GM21737 (cell line): ENCODE data around the gene KCTD15.

Experiments used
- ATAC-seq: cut with Tn5 transposase; IDR thresholded peaks from one replicate; pipeline ENCODE4 v1.9.1; 2021; ENCODE audit warnings: mild to moderate bottlenecking, moderate library complexity; ENCODE audit not compliant: unreplicated experiment

KCTD15 gene

DNA sequence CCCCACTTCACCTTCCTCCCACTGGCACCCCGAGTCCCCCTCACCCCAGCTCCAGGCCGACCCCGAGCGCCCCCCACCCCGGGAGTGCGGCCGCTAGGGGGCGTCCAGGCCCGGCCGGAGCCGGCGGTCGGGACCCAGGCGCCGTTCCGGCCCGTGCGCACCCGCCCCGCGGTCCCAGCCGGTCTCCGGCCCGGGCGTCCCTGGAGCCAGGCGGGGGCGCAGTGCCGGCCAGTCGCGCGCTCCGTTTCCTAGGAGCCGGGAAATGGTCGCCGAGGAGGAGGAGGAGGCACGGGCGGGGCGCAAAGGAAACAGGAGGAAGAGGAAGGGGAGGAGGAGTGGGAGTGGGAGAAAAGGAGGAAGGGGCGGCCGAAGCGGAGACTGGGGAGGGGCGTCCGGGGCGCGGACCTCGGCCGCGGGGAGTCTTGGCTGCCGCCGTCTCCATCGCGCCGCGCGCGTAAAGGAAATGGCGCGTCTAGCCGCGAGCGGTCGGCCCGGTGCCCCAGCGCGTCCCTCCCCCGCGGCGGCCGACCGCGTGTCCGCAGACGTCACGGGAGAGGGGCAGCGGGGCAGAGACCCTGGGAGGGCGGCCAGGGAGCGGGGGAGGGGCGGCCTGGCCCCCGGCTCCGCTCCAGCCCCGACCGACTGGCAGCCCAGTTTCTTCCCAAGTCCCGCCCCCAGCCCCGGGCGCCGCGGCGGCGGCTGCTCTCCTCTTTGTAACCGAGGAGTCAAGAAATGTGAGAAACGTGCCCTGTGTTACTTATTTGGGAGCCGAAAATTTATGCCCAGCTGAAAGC lies 1.1 kb upstream of the KCTD15 start:
- no peak for ATAC-seq

GRCh38 chr19:33797802-33798671 lies 1.4 kb downstream of the KCTD15 start:
- ATAC-seq, result no peak

GRCh38 chr19:33798681-33799111 lies 2.0 kb downstream of the KCTD15 start:
- ATAC-seq, result no peak

DNA sequence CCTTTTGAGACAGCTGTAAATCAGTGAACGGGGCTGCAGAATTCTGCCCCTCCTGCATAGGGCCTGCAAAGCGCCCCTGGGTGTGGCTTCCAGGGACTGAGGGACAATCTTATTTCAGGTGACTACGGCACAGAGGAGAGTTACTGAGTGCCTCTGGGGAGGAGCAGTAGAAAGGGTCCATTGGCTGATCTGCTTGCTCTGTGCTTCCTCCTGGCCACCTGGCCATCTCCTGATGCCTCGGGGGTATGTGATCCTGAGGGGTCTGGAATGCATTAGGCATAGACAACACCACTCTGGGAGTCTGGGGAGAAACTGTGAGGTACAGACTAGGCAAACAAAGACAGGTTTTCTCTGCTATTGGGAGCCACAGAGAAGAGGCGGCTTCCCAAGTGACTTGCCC lies 2.8 kb downstream of the KCTD15 start:
- no peak for ATAC-seq

DNA sequence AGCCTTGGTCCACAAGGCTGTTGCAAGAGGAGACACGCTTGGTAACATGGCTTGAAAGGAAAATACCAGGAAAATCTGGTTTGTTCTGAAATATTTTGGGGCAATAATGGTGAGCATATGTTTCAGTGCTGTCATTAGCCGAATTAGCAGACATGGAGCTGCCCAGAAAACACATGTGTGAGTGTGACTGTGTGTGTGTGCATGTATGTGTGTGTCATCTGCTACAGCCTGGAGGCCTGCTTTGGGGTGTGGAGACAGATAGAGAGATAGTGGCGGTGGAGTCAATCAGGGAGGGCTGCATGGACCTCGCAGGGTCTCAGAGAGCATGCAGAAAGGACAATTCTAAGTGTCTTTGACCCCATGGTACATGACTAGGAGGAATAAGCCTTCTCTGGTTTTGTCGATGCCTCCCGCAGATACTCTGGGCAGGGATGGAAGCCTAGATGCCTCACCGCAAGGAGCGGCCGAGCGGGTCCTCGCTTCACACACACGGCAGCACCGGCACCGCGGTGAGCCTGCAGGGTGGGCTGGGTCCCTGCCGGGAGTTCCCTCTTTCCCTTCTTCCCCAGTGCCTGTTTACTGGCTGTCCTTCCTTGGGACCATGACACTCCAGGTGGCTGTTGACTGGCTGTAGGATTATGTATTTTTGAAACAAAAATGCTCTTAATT lies 3.5 kb downstream of the KCTD15 start:
- no peak for ATAC-seq

DNA sequence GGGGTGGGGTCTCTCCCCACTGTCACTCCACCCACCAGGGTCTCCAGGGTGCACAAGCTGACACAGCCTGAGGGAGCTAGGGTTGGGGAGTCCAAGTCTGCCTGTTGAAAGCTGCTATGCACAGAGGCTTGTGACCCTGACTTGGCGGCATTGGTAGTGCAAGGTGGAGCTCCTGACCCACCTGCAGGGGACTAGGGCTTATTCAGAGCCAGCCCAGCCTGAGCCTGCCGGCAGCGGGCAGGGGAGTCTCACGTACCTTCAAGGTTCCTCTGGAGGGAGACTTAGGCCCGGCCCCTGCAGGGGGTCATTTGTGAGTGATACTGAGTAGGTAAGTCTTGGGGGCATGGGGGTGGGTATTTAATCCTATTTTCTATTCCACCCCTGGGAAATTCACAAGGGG lies 4.7 kb downstream of the KCTD15 start:
- ATAC-seq, result no peak

GRCh38 chr19:33802001-33802400 lies 5.3 kb downstream of the KCTD15 start:
- ATAC-seq, result no peak

DNA sequence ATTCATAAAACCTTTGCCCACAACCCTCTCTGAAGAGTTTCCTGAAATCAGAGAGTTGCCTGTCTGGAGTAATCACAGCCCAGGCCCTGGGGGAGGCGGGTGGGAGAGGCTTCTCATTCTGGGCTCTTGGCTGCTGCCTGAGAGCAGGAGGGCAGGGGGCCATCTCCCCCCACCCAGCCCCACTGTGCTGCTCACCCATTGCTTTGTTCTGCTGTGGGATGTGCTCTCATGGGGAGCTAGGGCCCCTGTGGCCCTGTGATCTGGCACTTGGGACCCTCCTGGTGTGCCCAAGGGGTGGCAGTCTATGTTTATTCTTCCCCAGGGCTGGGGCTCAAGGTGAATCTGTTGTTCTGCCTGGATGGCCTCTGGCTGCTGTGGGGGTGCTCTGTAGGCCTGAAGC lies 6.1 kb downstream of the KCTD15 start:
- ATAC-seq, result no peak

GRCh38 chr19:33803383-33803782 lies 6.7 kb downstream of the KCTD15 start:
- ATAC-seq, result no peak

- ATAC-seq, result no peak
Measured at GRCh38 chr19:33804021-33804799, 7.5 kb downstream of the KCTD15 start.

DNA sequence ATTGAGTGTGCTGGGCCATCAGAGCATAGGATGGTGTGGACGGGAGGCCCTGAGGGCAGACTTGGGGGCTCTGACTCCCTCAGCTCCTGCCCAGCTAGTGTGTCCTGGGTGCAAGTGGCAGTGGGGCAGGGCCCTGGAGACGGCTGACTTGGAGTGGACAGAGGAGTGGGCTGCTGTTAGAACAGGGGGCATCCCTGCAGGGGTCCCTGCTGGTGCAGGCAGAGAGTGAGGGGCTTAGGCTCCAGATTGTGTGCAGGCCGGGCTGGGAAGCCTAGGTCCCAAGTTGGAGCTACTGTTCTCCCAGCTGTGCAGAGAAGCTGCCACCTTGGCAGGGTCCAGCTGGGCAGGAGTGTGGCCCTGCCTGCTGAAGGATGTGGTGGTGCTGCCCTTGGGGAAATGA lies 8.6 kb downstream of the KCTD15 start:
- ATAC-seq, result no peak

DNA sequence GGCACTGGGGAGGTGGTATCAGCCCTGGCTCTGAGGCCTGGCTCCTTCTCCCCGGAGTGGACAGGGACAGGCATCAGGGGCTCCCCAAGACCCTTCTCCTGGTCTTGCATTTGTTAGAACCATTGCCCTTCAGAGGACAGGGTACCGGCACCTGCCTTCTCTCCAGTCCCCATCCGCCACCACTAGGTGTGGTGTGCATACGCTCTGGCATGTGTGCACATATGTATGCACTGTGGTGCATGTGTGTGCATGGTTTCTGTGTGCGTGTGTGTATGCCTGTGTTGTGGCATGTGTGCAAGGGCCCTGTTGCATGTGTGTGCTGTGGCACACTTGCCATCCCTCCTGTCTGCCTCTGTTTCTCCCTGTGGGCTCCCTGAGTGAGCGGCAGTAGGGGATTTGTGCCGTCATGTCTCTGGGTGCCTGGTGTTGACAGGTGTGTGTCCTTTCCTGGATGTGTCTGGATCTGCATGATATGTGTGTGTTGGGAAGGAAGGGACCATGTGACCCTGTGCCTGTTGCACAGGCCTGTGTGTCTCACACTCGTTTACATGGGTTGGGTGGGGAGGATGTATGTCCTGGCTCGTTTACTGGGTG lies 9.3 kb downstream of the KCTD15 start:
- no peak for ATAC-seq

DNA sequence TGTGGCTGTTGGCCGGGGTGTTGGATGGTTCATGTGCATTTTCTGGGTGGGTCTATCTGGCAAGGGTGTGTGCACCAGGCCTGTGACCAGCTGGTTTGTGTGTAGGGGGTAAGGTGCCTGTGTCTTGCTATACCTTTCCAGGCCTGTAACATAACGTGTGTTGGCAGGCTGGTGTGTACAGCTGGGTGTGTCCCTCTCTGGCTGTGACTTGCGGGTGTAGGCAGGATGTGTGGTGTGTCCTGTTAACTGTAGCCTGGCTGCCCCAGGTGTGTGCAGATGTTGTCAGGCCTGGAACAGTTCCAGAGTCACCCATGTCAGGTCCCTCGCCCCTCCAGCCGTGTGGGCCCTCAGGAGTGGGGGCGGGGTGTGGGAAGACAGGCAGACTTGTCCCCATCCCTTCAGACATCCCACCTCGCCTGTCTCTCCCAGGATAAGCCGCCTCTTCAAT lies 9.8 kb downstream of the KCTD15 start:
- ATAC-seq, result no peak

DNA sequence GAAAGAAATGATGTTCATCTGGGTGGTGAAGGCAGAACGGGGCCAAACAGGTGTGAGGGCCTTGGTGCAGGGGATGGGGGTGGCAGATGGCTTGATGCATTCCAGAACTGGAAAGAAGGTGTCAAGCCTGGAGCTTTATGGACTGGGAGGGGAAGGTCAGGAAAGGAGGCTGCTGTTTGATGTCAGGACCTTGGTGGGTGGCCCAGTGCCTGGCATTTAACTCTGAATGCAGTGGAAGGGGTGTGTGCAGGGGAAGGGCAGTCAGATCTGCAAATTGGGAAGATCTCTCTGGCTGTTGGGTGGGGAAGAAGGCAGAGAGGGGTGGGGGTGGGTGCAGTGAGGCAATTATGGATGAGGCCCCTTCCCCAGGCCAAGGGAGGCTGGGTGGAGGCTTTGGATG lies 11.7 kb downstream of the KCTD15 start:
- no peak for ATAC-seq

GRCh38 chr19:33809960-33810359 lies 13.3 kb downstream of the KCTD15 start:
- ATAC-seq, result no peak

- no peak for ATAC-seq
Measured at GRCh38 chr19:33810821-33811220, 14.2 kb downstream of the KCTD15 start.

GRCh38 chr19:33811246-33811645 lies 14.6 kb downstream of the KCTD15 start:
- ATAC-seq, result no peak

DNA sequence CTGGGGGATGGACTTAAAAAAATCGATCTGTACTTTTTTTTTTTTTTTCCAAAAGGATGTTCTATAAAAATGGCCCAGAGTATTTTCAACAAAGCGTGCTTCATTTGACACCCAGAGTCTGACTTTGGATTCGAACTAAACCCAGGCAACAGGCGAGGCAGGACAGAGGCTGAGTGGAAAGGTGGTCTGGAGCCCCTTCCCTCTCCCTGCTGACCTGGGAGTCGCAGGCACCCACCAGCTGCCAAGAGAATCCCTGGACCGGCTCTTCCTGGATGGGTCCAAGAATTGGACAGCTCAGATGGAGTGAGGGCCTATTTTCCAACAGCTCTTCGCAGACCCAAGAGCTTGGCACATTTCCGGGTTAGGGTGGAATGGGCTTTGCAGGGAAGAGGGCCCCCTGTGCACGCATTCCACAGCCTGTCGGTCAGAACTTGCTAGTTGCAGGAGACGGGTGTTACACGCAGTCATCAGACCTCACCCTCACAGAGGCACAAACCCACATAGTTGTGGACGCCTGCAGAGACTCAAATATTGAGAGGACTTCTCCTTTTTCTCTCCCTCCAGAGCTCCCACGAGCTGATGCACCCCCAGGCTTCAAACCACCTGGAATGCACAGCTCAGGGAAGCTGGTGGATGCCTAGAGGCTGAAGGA lies 15.2 kb downstream of the KCTD15 start:
- no peak for ATAC-seq

- ATAC-seq, result no peak
Measured at GRCh38 chr19:33812388-33813330, 16.0 kb downstream of the KCTD15 start.
